ENCODE measurements around the gene GTF3C4.

DNA sequence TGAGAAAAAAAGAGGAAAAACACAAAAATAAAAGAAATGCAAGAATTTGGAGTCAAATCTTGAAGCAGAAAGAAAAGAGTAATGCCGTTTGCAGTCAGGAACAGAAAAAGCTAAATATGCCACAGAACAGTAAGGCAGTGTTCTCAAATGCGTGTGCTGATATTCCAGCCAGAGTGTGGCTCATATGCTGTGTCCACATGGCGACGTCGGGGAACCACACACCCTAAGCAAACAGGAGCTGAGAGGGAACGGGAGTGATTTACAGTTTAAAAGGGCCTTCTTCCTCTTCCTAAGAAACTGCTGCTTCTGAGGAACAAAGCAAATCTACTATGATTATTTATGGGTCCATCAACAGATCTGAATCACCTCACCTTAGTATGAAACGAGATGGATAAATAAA lies 43.2 kb upstream of the GTF3C4 start:
- TF ChIP-seq ZNF138 (CRISPR knock-in tag; IDR thresholded peaks at IDR 0.05; ENCODE audit: low read depth), result no peak
- no peak for TF ChIP-seq PRDM15 (CRISPR knock-in tag; IDR thresholded peaks at IDR 0.05)
- no peak for TF ChIP-seq POLR2A (IDR thresholded peaks at IDR 0.05; ENCODE audit: insufficient read depth in 1 of 2, low read depth in 2 of 2, low read length in 2 of 2)
- no peak for TF ChIP-seq EZH2 (conservative IDR thresholded peaks at IDR 0.05; ENCODE audit: low read depth, low read length)
- no peak for TF ChIP-seq PCBP2 (optimal IDR thresholded peaks at IDR 0.05; ENCODE audit: low read depth, low read length, poor library complexity, severe bottlenecking)
- TF ChIP-seq ZNF543 (CRISPR knock-in tag; IDR thresholded peaks at IDR 0.05), result no peak
- TF ChIP-seq CTCF (CRISPR knock-in tag; IDR thresholded peaks at IDR 0.05), result no peak
- no peak for TF ChIP-seq IRF2 (CRISPR knock-in tag; IDR thresholded peaks at IDR 0.05)
- no peak for TF ChIP-seq ZNF782 (CRISPR knock-in tag; IDR thresholded peaks at IDR 0.05; ENCODE audit: borderline replicate concordance)
